GM19397 (cell line): ENCODE results near the gene ITGA1.
"Not testable (repeated sequence)": the region's sequence is repeated elsewhere in the genome, so short reads cannot be mapped to it uniquely, and the experiment has no call there.

Source experiments
- ATAC-seq: cut with Tn5 transposase; IDR thresholded peaks from one replicate; pipeline ENCODE4 v1.9.1; 2021; ENCODE audit warnings: mild to moderate bottlenecking, moderate library complexity; ENCODE audit not compliant: unreplicated experiment

The ITGA1 gene

DNA sequence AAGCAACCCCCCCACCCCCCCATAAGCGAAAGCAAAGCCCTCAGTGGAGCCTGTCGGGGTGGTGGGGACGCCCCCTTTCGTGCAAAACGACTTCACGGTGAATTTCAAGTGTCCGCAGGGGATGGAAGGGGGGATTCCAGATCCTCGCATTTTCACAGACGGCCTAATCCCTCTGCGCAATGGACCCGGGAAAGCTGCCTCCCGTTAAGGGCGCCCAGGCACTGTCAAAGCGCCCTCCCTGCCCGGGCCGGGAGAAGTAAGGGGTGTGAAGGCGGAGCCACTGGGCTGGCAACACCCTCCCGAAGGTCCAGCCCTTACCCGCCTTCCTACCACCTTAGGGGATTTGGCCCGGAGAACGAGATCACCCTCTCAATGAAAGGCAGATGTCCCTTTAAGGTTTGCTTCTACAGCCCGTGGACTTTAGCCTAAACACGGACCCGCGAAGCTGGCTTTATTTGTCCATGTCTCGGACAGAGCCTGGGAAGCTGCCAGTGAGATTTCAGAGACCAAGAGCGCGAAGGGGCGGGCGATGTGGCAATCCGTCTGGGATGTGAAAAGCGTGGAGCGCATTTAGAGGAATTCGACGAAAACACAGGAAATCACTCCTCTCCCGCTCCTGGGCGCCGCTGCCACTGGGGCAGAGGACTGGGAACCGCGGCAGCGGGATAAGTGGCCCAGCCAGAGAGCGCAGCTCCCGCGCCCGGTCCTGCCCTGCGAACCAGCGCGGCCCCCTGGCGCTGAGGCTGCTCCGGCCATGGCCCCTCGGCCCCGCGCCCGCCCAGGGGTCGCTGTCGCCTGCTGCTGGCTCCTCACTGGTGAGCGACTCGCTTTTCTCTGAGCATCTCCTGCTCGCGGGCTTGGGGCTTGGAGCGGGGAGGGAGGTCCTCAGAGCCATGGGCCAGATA, at the start of gene ITGA1, which contains the start of gene PELO:
TSS of gene ITGA1 (plus strand) at position 317 of the 905 bp plus-strand sequence. CDS start at position 755, 438 bp downstream.
TSS of gene PELO (plus strand) at position 317 of the 905 bp plus-strand sequence. CDS start 12,479 bp downstream, outside the sequence.
- ATAC-seq = peak; percentile 82

DNA sequence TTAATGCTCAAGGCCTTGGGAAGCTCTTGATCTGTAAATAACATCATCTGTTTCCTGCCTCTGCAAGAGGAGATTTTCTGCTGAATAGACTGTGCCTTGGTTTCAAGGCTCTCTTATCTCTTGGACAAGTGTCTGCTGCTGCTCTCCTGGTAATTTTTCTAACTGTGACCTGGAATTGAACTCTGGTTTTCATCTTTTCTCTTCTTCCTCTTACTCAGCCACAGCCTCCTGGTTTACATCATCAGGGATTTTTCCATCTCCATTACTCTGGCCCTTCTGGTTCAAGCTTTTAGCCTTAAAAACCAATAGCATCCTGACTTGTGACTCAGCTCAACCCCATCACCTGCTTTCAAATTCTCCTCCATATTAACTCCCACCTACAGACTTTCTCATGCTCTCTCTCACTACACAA, 49.6 kb upstream of the ITGA1 start:
- ATAC-seq = peak; percentile 57

DNA sequence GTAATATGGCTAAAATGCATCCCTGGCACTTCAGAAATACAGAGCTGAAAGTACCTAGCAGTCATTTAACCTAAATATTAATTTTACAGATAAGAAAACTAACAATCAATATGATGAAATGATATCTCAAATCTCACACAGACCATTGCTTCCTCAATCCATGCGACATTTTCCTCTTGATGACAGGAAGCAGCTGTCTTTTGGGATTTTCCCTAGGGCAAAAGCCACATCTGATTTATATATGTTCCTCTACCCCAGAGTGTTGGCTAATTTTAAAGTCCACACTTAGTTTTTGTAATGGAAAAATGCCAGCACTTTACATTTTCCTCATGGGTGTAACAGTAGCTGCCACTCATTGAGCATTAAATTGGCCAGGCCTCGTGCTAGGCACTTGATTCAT, 47.7 kb upstream of the ITGA1 start:
- no peak for ATAC-seq

DNA sequence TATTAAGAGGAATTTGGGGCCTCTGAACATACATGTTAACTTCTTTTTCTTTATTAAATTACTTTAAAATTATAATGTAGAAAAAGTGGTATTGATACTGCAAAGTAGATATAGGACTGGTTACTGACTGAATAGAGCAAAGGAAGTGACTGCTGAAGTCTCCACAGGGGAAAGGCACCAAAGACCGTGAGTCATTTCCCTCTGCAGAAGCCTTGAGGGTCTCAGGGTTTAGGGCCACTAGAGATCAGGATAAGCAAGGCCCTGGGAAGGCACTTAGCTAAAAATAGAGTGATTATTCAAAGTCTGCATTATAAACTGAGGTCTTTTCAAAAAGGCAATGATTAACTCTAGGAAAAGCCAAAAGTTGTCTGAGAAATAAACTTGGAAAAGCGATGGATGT, 44.7 kb upstream of the ITGA1 start:
- ATAC-seq = no peak

DNA sequence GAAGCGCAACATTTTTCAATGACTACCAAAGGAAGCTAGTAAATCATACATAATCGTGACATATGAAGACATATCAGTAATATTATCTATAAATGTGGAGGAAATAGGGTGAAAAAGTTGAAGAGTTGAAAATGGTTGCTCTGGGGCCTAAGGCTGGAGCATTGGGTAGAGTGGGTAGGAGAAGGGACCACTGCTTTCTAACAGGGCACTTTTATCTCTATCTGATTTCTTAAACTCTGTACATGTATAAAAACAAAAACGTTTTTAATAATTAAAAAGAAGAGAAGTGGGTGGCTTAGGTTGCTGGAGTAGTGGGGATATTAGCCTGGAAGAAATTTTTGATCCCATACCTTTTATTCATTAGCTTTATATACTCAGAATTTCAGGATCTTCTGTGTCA, 44.2 kb upstream of the ITGA1 start:
- no peak for ATAC-seq

DNA sequence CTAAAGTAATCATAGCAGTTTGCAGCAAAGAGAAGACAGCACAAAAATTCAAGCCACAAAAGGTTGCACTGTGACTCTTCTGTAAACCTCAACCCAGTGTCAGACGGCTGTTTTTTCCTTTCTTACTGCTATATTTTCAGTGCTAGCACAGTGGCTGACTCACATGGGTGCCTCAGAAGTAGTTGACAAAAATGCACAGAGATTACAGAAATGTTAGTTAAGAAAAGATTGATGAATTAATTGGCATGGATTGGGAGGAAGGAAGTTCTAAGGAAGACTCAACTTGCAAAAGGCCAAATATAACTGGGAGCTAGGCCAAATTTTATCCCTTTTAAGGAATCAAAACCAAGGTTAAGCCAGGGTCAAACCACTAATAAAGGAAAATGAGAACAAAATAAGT, 43.7 kb upstream of the ITGA1 start:
- ATAC-seq = no peak

DNA sequence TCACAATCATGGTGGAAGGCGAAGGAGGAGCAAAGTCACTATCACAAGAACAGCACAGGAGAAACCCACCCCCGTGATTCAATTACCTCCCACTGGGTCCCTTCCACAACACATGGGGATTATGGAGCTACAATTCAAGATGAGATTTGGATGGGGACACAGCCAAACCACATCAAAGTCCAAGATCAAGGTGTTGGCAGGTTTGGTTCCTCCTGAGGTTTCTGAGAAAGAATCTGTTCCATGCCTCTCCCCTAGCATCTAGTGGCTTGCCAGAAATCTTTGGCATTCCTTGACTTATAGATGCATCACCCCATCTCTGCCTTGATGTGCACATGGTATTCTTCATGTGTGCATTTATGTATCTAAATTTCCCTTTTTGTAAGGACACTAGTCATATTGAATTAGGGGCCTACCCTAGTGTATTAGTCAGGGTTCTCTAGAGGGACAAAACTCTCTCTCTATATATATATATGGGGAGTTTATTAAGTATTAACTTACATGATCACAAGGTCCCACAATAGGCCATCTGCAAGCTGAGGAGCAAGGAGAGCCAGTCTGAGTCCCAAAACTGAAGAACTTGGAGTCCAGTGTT, 42.8 kb upstream of the ITGA1 start:
- not testable (repeated sequence) for ATAC-seq

DNA sequence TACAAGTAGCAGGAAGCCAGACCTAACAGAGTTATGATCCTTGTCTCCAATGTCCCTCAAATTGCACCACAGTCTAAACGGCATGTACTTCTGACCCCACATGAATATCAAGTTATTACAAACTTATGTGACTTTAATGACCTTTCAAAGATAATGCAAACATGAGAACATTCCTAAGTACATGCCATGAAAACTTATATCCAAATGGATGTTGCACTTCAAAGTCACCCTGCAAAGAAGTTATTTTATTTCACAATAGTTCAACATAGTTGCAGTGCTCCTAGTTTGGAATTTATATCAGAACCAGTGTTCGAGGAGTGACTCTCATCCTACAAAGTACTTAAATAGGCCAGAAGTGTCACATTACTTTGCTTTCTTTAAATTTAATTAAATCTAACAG, 41.2 kb upstream of the ITGA1 start:
- ATAC-seq = no peak

DNA sequence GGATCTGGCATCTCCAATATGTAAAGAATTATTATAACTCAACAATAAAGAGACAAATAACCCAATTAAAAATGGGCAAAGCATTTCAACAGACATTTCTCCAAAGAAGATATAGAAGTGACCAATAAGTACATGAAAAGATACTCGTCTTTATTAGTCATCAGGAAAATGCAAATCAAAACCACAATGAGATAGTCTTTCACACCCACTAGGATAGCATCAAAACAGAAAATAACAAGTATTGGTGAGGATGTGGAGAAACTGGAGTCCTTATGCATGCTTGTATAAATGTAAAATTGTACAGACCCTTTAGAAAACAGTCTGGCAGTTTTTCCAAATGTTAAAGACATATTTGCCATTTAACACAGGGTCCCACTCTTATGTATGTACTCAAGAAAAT, 39.1 kb upstream of the ITGA1 start:
- ATAC-seq = no peak

DNA sequence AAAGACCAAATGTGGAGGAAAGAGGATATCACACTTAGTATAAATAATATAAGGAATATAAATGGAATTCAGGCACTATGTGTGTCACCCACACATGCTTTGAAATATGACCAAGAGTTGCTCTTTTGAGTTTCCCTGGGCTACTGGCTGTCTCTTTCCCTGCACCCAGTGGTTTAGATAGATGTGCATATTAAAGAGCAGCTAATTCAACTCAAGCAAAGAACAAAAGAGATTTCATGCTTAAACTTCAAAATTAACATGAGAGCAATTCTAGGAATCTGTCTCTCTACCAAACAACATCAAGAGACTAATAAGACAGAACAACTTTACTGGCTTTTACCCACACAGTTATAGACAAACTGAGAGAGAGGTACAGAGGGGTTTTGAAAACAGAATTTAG, 38.0 kb upstream of the ITGA1 start:
- ATAC-seq = no peak

DNA sequence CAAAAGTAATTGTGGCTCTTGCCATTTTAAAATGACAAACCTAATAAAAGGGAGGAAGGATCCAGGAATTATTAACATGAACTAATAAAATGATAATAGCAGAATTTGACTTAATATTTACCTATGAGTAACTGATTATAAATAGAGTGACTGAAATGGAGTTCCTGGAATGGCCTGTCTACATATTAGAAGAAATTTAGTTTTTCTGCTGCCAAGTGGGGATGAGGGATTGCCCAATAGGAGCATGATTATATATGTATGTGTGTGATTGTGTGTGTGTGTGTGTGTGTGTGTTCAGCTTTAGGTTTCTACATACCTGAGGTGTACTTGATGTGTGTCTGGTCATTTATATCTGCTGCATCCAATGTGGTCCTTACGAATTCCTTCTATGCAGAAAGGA, 36.6 kb upstream of the ITGA1 start:
- no peak for ATAC-seq

DNA sequence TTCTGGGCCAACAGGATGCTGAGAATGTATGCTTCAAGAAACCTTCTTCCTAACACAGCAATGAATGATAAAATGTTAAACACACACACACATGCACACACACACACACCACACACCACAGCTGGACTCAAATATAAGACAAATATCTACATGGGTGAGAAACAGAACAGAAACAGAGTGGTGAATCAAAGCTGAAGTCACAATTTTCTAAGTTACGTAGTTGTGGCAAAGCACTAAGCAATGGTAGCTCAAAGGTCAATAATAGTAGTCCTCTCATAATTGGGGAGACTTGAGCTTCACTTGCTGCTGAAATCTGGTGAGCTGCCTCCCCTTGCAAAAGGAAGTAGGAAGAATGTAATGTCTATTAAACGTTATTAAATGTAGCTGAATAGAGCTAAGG, 33.7 kb upstream of the ITGA1 start:
- no peak for ATAC-seq

DNA sequence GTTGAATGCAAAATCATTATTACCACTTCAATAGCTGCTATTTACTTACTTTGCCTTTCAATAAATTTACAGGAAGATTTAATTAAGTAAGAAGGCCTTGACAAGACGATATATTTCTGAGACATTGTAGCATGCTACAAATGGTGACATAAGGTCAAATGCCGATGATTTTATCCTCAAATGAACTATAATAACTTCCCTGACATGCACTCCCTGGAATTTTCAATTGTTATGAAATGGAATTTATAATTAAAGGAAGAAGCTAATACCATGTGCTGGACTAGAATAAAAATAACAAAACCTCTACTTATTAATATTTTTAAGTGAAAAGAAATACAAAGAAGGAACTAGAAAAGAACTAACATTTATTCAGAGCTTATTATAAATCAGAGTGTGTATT, 30.2 kb upstream of the ITGA1 start:
- ATAC-seq = no peak

DNA sequence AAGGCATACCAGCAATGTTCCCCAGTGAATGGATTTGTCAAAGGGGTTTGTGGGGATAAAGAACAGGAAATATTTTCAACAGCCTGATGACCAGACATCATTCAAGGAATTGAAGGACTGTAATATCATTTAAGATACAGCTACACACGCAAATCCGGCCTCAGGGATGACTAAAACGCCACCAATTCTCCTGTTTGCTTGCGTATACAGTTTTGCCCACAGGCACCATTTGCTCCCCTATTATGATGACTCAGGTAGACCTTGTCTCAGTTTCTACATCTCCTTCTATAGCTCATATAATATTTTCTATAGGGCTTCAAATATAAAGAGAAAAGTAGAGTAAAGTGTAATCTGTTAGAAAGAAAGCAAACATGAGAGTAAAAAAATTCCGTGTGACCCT, 29.7 kb upstream of the ITGA1 start:
- ATAC-seq = no peak

DNA sequence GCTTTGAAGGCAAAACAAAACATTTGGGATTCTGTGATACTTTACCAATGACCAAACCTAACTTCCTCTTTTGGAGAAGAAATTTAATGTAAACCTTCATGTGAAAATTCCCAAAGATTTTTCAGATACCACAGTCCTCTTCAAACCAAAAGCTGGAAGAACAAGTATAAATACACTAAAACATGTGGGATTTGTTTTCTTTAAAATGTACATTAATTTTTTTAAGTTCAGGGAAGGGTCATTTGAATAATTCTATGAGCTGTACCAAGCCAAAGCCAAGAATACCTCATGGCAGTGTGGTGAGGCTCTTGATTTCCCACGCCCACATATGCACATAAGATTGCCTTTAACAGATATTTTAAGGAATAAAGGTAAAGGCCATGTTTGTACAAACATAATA, 28.4 kb upstream of the ITGA1 start:
- ATAC-seq = no peak

DNA sequence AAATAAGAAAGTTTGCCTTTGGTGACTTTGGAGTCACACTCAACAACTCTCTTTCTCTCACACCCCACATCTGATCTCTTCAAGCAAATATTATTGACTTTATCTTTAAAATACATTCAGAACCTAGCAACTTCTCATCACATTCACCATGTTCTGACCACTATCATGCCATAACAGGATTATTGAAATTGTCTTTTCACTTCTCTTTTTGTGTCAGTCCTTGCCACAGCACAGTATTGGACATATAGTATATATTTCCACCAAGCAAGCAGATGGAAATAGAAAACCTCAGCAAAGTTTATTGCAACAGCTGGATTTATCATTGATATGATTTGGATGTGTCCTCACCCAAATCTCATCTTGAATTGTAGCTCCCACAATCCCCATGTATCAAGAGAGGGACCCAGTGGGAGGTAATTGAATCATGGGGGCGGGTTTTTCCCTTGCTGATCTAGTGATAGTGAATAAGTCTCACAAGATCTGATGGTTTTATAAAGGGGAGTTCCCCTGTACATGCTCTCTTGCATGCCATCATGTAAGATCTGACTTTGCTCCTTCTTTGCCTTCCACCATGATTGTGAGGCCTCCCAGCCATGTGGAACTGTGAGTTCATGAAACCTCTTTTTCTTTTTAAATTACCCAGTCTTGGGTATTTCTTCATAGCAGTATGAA, 26.9 kb upstream of the ITGA1 start:
- ATAC-seq = no peak

DNA sequence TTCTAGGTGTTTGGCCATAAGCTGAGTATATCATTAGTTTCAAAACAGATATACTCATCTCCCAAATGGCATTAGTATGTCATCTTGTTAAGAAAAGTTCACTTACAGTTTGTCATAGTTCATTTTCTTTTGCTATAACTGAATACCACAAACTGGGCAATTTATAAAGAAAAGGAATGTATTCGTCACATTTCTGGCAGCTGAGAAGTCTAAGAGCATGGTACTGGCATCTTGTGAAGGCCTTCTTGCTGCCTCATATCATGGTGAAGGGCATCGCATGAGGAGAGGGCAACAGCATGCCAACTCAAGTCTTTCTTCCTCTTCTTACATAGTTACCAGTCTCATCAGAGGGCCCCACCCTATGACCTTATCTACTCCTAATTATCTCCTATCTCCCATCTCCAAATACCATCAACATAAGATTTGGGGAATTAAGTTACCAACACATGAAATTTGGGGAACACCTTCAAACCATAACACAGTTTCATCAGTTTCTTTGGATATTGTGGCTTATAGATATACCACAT, 20.4 kb upstream of the ITGA1 start:
- ATAC-seq = no peak

DNA sequence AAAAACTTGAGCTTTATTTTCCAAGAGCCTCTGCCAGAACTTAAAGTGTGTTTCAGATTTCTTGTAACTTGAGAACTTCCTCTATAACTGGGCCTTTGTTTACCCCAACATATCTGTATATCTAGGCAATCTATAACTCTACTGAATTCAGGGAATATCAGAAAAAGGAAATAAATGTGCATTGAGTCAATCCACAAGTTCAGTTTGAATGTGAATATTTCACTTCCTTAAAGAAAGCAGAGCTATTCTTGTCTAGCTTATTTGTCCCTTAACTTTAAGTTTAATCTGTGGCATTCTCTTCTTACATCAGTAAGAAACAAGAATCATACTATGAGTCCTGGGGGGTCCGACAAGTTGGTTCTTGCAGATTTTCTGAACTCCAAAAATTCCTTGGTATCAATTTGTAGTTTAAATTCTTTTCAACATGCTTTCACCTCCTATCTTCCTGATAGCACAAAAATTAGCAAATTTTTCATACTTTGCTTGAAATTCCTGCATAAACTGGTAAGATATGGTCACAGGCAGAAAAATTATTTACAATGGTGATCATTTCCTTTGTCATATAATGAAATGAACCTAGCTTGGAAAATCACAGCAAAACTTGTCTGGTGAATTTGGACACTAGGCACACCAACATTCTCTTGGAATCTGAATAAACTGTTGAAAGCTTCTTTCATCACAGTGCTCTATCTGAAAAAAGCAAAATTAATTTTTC, 19.8 kb upstream of the ITGA1 start:
- peak; percentile 34 for ATAC-seq

DNA sequence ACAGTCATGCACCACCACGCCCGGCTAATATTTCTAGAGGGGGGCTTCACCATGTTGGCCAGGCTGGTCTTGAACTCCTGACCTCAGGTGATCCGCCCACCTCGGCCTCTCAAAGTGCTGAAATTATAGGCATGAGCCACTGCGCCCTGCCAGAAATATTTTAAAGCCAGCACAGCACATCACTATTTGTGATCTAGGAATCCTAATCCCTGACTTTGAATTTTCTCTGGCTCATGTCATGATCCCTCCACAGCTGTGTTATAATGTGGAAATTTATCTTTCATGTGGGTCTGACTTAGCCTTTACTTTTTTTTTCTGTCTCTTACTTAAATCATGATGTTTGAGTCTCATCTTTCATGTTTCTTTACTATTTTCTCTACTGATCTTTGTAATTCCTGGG, 18.7 kb upstream of the ITGA1 start:
- ATAC-seq = no peak

DNA sequence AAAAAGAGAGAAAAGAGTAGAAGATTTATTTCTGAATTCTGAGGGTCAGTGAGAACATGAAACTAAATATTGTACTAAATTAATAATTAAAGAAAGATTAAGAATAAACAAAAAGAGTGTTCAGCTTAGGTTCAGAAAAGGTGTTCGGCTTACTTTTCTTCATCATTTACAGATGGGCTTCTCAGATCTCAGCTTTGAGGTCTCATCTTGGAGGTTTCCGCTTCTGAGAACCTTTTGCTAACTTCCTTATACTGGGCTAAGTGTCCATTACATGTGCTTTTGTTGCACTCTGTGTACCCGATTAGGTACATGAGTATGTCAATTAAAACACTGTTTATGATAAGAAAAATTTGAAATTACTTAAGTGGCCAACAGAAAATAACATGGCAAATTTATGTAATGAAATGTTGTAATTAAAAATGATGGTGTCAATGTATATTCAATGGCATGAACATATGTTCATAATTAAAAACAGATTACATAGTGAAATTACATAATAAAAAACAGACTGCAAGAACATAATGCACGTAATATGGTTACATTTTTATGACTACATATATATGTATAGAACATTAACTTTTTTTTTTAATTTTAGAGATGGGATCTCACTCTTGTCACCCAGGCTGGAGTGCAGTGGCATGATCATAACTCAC, 17.3 kb upstream of the ITGA1 start:
- no peak for ATAC-seq
